SK-N-SH (cell line): Measurements from ENCODE around the gene MYLK. TPM values are rescaled to one million over a fixed set of nuclear protein-coding genes. Genes with fewer than 3 reads are reported as not detected.

Experiments used
- CTCF ChIA-PET: fragments of 300-600, 350-600 bp; formaldehyde crosslinking; extraction: SDS; loops from one replicate; lab custom pipeline; 2021; lab: Yijun Ruan, JAX
- POLR2A ChIA-PET: fragments of 350-600 bp; sonication (Branson Sonifier 250); formaldehyde crosslinking; extraction: SDS; loops from one replicate; lab custom pipeline; 2020; ENCODE audit warnings: antibody characterized with exemption, inconsistent platforms; lab: Yijun Ruan, JAX
- DNase-seq: peaks from one replicate; pipeline ENCODE4 v3.0.0; 2012
- H2AFZ ChIP-seq: fragments of 200-600 bp; sonication (generic); 2 replicates; pipeline ENCODE4 v1.8.1; 2016; ENCODE audit warnings: antibody characterized with exemption, mild to moderate bottlenecking, low read depth
- H3F3A ChIP-seq: fragments of 200-600 bp; sonication (generic); replicated peaks from 2 replicates; pipeline ENCODE3; 2016; ENCODE audit warnings: antibody characterized with exemption, mild to moderate bottlenecking; ENCODE audit not compliant: insufficient read depth
- H3K27ac ChIP-seq, 2 experiments: fragments of 200-500 bp in 1 of 2; fragments of 200-600 bp in 1 of 2; sonication (Bioruptor generic) in 1 of 2; sonication (generic), shearing (Covaris generic) in 1 of 2; 2 replicates each; pipeline versions ENCODE4 v1.5.1 to v1.6.1; 2014 to 2016; ENCODE audit warnings: low read depth in 2 of 2, inconsistent platforms in 1 of 2, low read length in 1 of 2, mild to moderate bottlenecking in 1 of 2, mixed read lengths in 1 of 2
- H3K27me3 ChIP-seq: fragments of 200-600 bp; sonication (generic), shearing (Covaris generic); 2 replicates; pipeline ENCODE4 v1.6.1; 2016; ENCODE audit warnings: mixed run types; ENCODE audit not compliant: insufficient read depth
- H3K36me3 ChIP-seq, 2 experiments: fragments of 200-500 bp in 1 of 2; fragments of 200-600 bp in 1 of 2; sonication (Bioruptor generic) in 1 of 2; sonication (generic) in 1 of 2; replicated peaks in 1 of 2; 2 replicates each; pipeline versions ENCODE3 to v1.5.1; 2014 to 2016; ENCODE audit warnings: low read length in 1 of 2, mild to moderate bottlenecking in 1 of 2; ENCODE audit not compliant: insufficient read depth in 2 of 2, control insufficient read depth in 1 of 2
- H3K4me1 ChIP-seq, 2 experiments: fragments of 200-500 bp in 1 of 2; fragments of 200-600 bp in 1 of 2; sonication (Bioruptor generic) in 1 of 2; sonication (generic), shearing (Covaris generic) in 1 of 2; 2 replicates each; pipeline versions ENCODE4 v1.5.1 to v1.6.1; 2014 to 2016; ENCODE audit warnings: low read depth in 1 of 2, low read length in 1 of 2, mixed run types in 1 of 2; ENCODE audit not compliant: insufficient read depth in 2 of 2, control insufficient read depth in 1 of 2
- H3K4me2 ChIP-seq: fragments of 200-600 bp; sonication (generic), shearing (Covaris generic); 2 replicates; pipeline ENCODE4 v1.6.1; 2017; ENCODE audit warnings: mixed run types
- H3K4me3 ChIP-seq, 2 experiments: fragments of 200-500 bp in 1 of 2; fragments of 200-600 bp in 1 of 2; sonication (Bioruptor generic) in 1 of 2; sonication (generic), shearing (Covaris generic) in 1 of 2; 2 replicates each; pipeline versions ENCODE4 v1.5.1 to v1.8.1; 2014 to 2016; ENCODE audit warnings: low read depth in 2 of 2, inconsistent platforms in 1 of 2, low read length in 1 of 2, mild to moderate bottlenecking in 1 of 2, mixed read lengths in 1 of 2, moderate library complexity in 1 of 2
- H3K79me2 ChIP-seq: fragments of 200-600 bp; sonication (generic); 2 replicates; pipeline ENCODE4 v1.8.1; 2017; ENCODE audit warnings: mild to moderate bottlenecking; ENCODE audit not compliant: insufficient read depth
- H3K9ac ChIP-seq: fragments of 200-600 bp; sonication (generic); 2 replicates; pipeline ENCODE4 v1.6.1; 2017; ENCODE audit warnings: mixed run types
- H3K9me2 ChIP-seq: fragments of 200-600 bp; sonication (generic); 2 replicates; pipeline ENCODE4 v1.6.1; 2017; ENCODE audit warnings: mixed run types
- H3K9me3 ChIP-seq: fragments of 200-600 bp; sonication (generic); 2 replicates; pipeline ENCODE4 v1.6.1; 2017; ENCODE audit warnings: mixed run types, mild to moderate bottlenecking, moderate library complexity
- H4K20me1 ChIP-seq: fragments of 200-600 bp; sonication (generic); 2 replicates; pipeline ENCODE4 v1.6.1; 2017; ENCODE audit warnings: mild to moderate bottlenecking, mixed run types; ENCODE audit not compliant: insufficient read depth
- CHD2 ChIP-seq: fragments of 150-350 bp; IDR thresholded peaks from 2 replicates; pipeline ENCODE4 v1.6.1; 2018; ENCODE audit warnings: low read length; ENCODE audit not compliant: partially characterized antibody
- ELF1 ChIP-seq: IDR thresholded peaks from 2 replicates; pipeline ENCODE4 v1.4.0; 2012
- EP300 ChIP-seq, 2 experiments: IDR thresholded peaks; 2 replicates each; pipeline versions ENCODE4 v1.4.0 to v1.6.1; 2012; ENCODE audit warnings: borderline replicate concordance in 1 of 2, low read depth in 1 of 2, low read length in 1 of 2
- EZH2phosphoT487 ChIP-seq: fragments of 200-600 bp; sonication (generic); IDR thresholded peaks from 2 replicates; pipeline ENCODE4 v1.6.1; 2017; ENCODE audit warnings: low read depth, mixed run types, mild to moderate bottlenecking, antibody characterized with exemption, moderate library complexity, borderline replicate concordance
- FOSL2 ChIP-seq: IDR thresholded peaks from 2 replicates; pipeline ENCODE4 v1.4.0; 2012; ENCODE audit warnings: low read depth, mild to moderate bottlenecking, moderate library complexity, borderline replicate concordance
- FOXJ3 ChIP-seq: sonication (generic); formaldehyde crosslinking; IDR thresholded peaks from 2 replicates; pipeline ENCODE4 v1.5.1; 2020; ENCODE audit warnings: mild to moderate bottlenecking, missing genetic modification reagents
- FOXM1 ChIP-seq: IDR thresholded peaks from 2 replicates; pipeline ENCODE4 v1.4.0; 2012; ENCODE audit warnings: low read depth, mild to moderate bottlenecking
- GATA2 ChIP-seq: sonication (generic); formaldehyde crosslinking; IDR thresholded peaks from 2 replicates; pipeline ENCODE4 v1.5.0; 2020; ENCODE audit warnings: mild to moderate bottlenecking, missing genetic modification reagents
- JUND ChIP-seq: IDR thresholded peaks from 2 replicates; pipeline ENCODE4 v1.4.0; 2012
- MEF2A ChIP-seq: IDR thresholded peaks from 2 replicates; pipeline ENCODE4 v1.4.0; 2012; ENCODE audit warnings: low read depth, borderline replicate concordance
- MXI1 ChIP-seq: IDR thresholded peaks from 2 replicates; pipeline ENCODE4 v1.6.1; 2012; ENCODE audit warnings: mild to moderate bottlenecking, low read depth, low read length, improper control_type of control experiment
- NFIC ChIP-seq: IDR thresholded peaks from 2 replicates; pipeline ENCODE4 v1.4.0; 2012; ENCODE audit warnings: borderline replicate concordance
- POLR2AphosphoS5 ChIP-seq: IDR thresholded peaks from 2 replicates; pipeline ENCODE4 v1.6.1; 2012; ENCODE audit warnings: low read depth, low read length
- RAD21 ChIP-seq: IDR thresholded peaks from 2 replicates; pipeline ENCODE4 v1.6.1; 2012; ENCODE audit warnings: mild to moderate bottlenecking, low read length
- RFX5 ChIP-seq: IDR thresholded peaks from 2 replicates; pipeline ENCODE4 v1.6.1; 2012; ENCODE audit warnings: mild to moderate bottlenecking, improper control_type of control experiment, low read length
- RXRA ChIP-seq: IDR thresholded peaks from 2 replicates; pipeline ENCODE4 v1.4.0; 2012; ENCODE audit warnings: low read depth, mild to moderate bottlenecking, borderline replicate concordance
- SIN3A ChIP-seq: IDR thresholded peaks from 2 replicates; pipeline ENCODE4 v1.6.1; 2012; ENCODE audit warnings: low read depth, mild to moderate bottlenecking, low read length, moderate library complexity, borderline replicate concordance
- SMC3 ChIP-seq: IDR thresholded peaks from 2 replicates; pipeline ENCODE4 v1.6.1; 2012; ENCODE audit warnings: low read depth, low read length, improper control_type of control experiment
- TAF1 ChIP-seq: IDR thresholded peaks from 2 replicates; pipeline ENCODE4 v1.6.1; 2012; ENCODE audit warnings: low read depth, mild to moderate bottlenecking, low read length, moderate library complexity, borderline replicate concordance
- TCF12 ChIP-seq: IDR thresholded peaks from 2 replicates; pipeline ENCODE4 v1.4.0; 2012
- TEAD4 ChIP-seq: IDR thresholded peaks from 2 replicates; pipeline ENCODE4 v1.4.0; 2012; ENCODE audit warnings: mild to moderate bottlenecking, borderline replicate concordance; ENCODE audit not compliant: insufficient read depth
- YY1 ChIP-seq: IDR thresholded peaks from 2 replicates; pipeline ENCODE4 v1.4.0; 2012; ENCODE audit warnings: low read depth, mild to moderate bottlenecking
- WGBS: methylation state at CpG from one replicate; pipeline ENCODE4 v1.1.6; 2017; ENCODE audit warnings: low lambda C conversion rate; 5-methylcytosine and 5-hydroxymethylcytosine counted together
- polyA plus RNA-seq, 3 experiments: library from polyadenylated mRNA; depleted of rRNA; stranded (reverse); fragments of >200 nt; gene quantifications; 2 replicates each; pipeline ENCODE4 v1.2.3, GENCODE V29; 2012
- TF ChIP-seq, protein P1 (sequence below): IDR thresholded peaks from 2 replicates; pipeline ENCODE4 v1.4.0; 2012; ENCODE audit warnings: low read depth, borderline replicate concordance
- TF ChIP-seq, protein P2 (sequence below): IDR thresholded peaks from 2 replicates; pipeline ENCODE4; 2012
- TF ChIP-seq, protein P3 (sequence below): IDR thresholded peaks from 2 replicates; pipeline ENCODE4 v1.4.0; 2012; ENCODE audit warnings: low read depth, borderline replicate concordance
- TF ChIP-seq, protein P4 (sequence below): fragments of 150-350 bp; IDR thresholded peaks from 2 replicates; pipeline ENCODE4 v1.6.1; 2017; ENCODE audit warnings: antibody characterized with exemption, low read length, low read depth, borderline replicate concordance
- TF ChIP-seq, protein P5 (sequence below): fragments of 150-350 bp; IDR thresholded peaks from 2 replicates; pipeline ENCODE4 v1.6.1; 2016; ENCODE audit warnings: mild to moderate bottlenecking, low read depth, low read length

MYLK gene
- polyA plus RNA-seq, 1 of the 3 experiments (the other 2 are of a cell fraction): 272 TPM

DNA sequence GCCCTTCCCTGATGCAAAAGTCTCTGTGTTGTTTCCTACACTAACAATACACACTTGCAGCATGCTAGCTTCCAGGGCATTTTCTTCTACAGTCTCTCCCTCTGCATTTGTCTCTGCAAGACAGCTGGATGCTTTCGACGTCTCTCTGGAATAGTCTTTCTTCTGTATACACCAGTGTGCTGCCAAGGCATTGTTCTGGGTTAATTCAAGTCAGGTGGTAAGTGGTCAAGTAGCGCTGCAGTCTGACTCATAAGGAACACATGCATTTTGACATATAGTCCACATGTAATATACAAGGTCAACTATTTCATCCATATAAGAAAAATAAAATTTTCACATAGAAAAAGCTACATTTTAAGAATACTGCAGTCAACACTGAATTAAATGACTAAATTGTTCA is 92.7 kb downstream of the MYLK start:
- no peak for DNase-seq
- CTCF ChIA-PET: interaction anchor here (1.1 to 2.8 kb wide), 5 partner anchors 10 to 490 kb away, joined by 3 to 7 read pairs (median 4); no protein-coding TSS in a partner anchor
- H3K9ac ChIP-seq: 0 out of 2 replicates have a peak overlapping the region, but pooled peaks have one; percentile 8
- TF ChIP-seq MXI1: no peak
- no peak for TF ChIP-seq MEF2A
- TF ChIP-seq ELF1: no peak
- TF ChIP-seq, protein P1, sequence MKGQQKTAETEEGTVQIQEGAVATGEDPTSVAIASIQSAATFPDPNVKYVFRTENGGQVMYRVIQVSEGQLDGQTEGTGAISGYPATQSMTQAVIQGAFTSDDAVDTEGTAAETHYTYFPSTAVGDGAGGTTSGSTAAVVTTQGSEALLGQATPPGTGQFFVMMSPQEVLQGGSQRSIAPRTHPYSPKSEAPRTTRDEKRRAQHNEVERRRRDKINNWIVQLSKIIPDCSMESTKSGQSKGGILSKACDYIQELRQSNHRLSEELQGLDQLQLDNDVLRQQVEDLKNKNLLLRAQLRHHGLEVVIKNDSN: no peak
- TF ChIP-seq SIN3A: 0 out of 2 replicates have a peak, but pooled peaks have one; percentile 15
- TF ChIP-seq EP300 (IDR thresholded peaks at IDR 0.05; ENCODE audit: borderline replicate concordance in 1 of 2, low read depth in 1 of 2, low read length in 1 of 2): peak in 1 of 2 experiments; percentile 76; a peak in 1 of 4 replicates
- TF ChIP-seq TAF1: no peak
- TF ChIP-seq FOXJ3 (CRISPR knock-in tag): no peak
- peak; percentile 94 for TF ChIP-seq TCF12
- peak; percentile 67; the same call in 1 of the 2 replicates for TF ChIP-seq FOSL2
- peak; percentile 72 for TF ChIP-seq JUND
- TF ChIP-seq, protein P2, sequence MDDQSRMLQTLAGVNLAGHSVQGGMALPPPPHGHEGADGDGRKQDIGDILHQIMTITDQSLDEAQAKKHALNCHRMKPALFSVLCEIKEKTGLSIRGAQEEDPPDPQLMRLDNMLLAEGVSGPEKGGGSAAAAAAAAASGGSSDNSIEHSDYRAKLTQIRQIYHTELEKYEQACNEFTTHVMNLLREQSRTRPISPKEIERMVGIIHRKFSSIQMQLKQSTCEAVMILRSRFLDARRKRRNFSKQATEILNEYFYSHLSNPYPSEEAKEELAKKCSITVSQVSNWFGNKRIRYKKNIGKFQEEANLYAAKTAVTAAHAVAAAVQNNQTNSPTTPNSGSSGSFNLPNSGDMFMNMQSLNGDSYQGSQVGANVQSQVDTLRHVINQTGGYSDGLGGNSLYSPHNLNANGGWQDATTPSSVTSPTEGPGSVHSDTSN: peak; percentile 79
- peak; percentile 67 for TF ChIP-seq NFIC
- TF ChIP-seq CHD2: no peak
- 0 out of 2 replicates have a peak, but pooled peaks have one; percentile 33 for TF ChIP-seq TEAD4
- TF ChIP-seq, protein P3, sequence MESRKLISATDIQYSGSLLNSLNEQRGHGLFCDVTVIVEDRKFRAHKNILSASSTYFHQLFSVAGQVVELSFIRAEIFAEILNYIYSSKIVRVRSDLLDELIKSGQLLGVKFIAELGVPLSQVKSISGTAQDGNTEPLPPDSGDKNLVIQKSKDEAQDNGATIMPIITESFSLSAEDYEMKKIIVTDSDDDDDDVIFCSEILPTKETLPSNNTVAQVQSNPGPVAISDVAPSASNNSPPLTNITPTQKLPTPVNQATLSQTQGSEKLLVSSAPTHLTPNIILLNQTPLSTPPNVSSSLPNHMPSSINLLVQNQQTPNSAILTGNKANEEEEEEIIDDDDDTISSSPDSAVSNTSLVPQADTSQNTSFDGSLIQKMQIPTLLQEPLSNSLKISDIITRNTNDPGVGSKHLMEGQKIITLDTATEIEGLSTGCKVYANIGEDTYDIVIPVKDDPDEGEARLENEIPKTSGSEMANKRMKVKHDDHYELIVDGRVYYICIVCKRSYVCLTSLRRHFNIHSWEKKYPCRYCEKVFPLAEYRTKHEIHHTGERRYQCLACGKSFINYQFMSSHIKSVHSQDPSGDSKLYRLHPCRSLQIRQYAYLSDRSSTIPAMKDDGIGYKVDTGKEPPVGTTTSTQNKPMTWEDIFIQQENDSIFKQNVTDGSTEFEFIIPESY: no peak
- TF ChIP-seq FOXM1: 0 out of 2 replicates have a peak, but pooled peaks have one; percentile 46
- TF ChIP-seq SMC3: no peak
- no peak for TF ChIP-seq RAD21
- no peak for TF ChIP-seq YY1
- TF ChIP-seq GATA2 (CRISPR knock-in tag): no peak
- TF ChIP-seq, protein P4, sequence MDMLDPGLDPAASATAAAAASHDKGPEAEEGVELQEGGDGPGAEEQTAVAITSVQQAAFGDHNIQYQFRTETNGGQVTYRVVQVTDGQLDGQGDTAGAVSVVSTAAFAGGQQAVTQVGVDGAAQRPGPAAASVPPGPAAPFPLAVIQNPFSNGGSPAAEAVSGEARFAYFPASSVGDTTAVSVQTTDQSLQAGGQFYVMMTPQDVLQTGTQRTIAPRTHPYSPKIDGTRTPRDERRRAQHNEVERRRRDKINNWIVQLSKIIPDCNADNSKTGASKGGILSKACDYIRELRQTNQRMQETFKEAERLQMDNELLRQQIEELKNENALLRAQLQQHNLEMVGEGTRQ: no peak
- TF ChIP-seq POLR2AphosphoS5: peak; percentile 51; the same call in 1 of the 2 replicates
- TF ChIP-seq, protein P5, sequence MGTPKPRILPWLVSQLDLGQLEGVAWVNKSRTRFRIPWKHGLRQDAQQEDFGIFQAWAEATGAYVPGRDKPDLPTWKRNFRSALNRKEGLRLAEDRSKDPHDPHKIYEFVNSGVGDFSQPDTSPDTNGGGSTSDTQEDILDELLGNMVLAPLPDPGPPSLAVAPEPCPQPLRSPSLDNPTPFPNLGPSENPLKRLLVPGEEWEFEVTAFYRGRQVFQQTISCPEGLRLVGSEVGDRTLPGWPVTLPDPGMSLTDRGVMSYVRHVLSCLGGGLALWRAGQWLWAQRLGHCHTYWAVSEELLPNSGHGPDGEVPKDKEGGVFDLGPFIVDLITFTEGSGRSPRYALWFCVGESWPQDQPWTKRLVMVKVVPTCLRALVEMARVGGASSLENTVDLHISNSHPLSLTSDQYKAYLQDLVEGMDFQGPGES: no peak
- peak; percentile 63; the same call in 1 of the 2 replicates for TF ChIP-seq RXRA
- TF ChIP-seq EZH2phosphoT487: no peak
- TF ChIP-seq RFX5: no peak

More for the DNA sequence above, 92.7 kb downstream of the MYLK start:
- peaks cover 31% of the 10 kb centered on the region for H3K79me2 ChIP-seq
- no peaks in the 10 kb centered on the region for H3K9me3 ChIP-seq
- H3F3A ChIP-seq: peaks cover 61% of the 10 kb centered on the region
- H4K20me1 ChIP-seq: no peaks in the 10 kb centered on the region
- peak overlapping the region; percentile 61; the same call in 1 of the 2 replicates for H3K4me2 ChIP-seq
- peak overlapping the region; percentile 95 to 98 for H3K27ac ChIP-seq
- no peak overlapping the region for H2AFZ ChIP-seq
- H3K4me1 ChIP-seq: peaks cover 29 to 56% of the 10 kb centered on the region in 2 experiments
- no peak overlapping the region for H3K4me3 ChIP-seq
- H3K9me2 ChIP-seq: no peaks in the 10 kb centered on the region
- H3K36me3 ChIP-seq: peaks cover 44 to 73% of the 10 kb centered on the region in 2 experiments
- H3K27me3 ChIP-seq: no peaks in the 10 kb centered on the region
- POLR2A ChIA-PET: no interaction called here
- WGBS: 9% methylated on average over 3 of the region's 3 CpGs
